HuH-7 (cell line): Measurements from ENCODE around the gene NELFB.

Experiments used
- DNase-seq: peaks from one replicate; pipeline ENCODE4 v3.0.0; 2011; ENCODE audit warnings: low spot score

The NELFB gene

DNA sequence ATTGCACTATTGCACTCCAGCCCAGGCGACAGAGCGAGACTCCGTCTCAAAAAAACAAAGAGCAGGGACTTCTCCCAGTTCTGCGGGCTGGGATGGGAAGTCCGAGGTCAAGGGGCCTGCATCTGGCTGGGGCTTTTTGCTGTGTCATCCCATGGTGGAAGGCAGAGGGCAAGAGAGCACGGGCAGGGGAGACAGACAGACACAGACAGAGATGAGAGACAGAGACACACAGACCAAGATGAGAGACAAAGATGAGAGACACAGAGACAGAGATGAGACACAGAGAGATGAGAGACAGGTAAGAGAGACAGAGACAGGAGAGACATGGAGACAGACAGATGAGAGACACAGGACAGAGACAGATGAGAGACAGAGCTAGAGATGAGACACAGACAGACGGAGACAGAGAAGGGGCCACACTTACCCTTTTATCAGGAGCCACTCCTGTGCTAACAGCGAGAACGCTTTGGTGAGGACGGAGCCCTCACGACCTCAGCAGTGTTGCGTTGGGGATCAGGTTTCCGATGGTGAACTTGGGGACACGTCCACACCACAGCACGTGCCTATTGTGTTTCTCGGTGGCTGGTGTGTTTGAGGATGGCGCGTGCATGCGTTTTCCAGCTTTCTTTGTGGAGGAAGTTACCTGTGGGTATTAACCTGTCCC lies 13.5 kb downstream of the NELFB start:
- DNase-seq, result no peak

- no peak for DNase-seq
Measured at GRCh38 chr9:137269231-137269772, 14.2 kb downstream of the NELFB start.

GRCh38 chr9:137270929-137271695 lies 16.0 kb downstream of the NELFB start:
- no peak for DNase-seq

- DNase-seq, result no peak
Measured at GRCh38 chr9:137271696-137272076, 16.6 kb downstream of the NELFB start.

DNA sequence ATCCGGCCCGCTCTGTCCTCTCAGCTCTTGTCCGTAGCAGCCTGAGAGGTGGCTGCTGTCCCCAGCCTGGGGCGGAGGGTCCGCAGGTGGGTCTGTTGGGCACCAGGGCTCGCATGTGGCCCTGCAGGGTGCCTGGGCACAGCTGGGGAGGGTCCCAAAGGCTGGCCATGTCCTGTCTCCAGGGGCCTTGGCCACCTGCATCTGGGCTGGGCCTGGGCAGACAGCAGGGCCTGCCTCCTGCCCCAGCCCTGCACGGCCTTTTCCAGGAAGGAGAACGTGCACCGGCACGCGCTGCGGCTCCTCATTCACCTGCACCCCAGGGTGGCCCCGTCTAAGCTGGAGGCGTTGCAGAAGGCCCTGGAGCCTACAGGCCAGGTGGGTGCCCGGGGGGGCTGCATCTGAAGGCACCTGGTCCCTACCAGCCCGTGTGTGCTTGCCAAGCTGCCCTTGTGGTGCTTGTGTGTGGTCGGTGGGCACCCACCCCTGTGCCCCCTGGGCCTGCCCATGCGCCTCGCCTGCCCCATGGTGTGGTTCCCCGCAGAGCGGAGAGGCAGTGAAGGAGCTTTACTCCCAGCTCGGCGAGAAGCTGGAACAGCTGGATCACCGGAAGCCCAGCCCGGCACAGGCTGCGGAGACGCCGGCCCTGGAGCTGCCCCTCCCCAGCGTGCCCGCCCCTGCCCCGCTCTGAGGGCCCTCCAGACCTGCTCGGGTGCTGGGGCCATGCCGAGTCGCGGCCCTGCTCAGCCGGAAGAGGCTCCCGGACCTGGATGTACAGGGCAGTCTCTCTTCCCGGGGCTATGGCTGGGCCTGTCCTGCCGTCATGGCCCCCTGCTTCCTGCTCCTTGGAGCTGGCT lies 17.3 kb downstream of the NELFB start:
- DNase-seq, result no peak

- no peak for DNase-seq
Measured at GRCh38 chr9:137273095-137273490, 18.0 kb downstream of the NELFB start.

GRCh38 chr9:137273611-137274320 lies 18.6 kb downstream of the NELFB start:
- no peak for DNase-seq

DNA sequence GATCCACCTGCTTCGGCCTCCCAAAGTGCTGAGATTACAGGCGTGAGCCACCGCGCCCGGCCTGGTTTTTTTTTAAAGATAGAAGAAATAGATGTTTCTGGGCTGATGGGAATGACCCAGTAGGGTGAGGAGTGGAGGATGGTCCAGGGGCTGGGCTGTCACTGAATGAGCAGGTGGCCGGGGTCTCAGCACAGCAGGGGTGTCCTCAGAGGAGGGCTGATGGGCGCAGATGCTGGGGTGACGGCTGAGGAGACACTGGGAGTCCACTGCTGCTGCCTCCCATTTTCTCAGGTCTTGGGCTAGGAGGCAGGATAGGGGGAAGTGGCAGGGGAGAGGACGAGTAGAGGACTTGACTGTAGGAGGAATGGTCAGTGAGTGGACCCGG lies 20.1 kb downstream of the NELFB start:
- no peak for DNase-seq

DNA sequence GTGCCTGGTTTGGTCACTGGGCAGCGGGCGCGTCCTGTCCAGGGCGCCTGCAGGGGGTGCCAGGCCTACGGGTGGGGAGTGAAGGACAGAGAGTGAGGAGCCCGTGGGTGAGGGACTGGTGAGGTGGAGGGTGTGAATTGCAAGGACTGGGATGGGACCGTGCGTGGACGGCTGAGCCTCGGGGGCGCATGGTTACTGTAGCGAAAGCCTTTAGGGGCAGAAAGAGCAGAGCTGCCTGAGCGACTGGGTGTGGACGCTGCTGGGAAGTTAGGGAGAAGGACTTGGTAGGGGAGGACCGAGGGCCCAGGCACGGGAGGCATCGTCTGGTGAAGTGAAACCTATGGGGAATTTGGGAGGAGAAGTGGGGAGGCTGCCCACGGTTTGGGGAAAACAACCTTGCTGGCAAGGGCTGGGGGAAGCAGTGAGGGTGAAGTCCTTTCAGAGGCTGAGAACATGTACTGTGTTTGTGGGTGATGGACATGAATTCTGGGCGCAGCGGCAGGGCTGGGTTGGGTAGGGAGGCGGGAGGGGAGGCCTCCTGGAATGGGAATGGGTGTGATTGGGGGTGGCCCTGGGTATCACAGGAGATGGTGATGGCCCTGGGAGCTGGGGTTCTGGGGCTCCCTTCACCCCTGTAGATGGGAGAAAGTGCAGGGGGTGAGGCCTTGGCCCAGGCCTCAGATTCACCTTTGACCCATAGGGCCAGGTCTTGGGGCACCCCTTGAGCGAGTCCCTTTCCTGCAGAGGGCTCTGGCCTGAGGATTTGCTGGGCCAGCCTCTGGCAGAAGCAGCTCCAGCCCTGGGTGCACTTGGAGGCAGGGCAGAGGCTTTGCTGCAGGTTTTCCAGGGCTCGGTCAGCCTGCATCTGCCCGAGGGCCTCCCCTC lies 20.7 kb downstream of the NELFB start:
- DNase-seq, result no peak

DNA sequence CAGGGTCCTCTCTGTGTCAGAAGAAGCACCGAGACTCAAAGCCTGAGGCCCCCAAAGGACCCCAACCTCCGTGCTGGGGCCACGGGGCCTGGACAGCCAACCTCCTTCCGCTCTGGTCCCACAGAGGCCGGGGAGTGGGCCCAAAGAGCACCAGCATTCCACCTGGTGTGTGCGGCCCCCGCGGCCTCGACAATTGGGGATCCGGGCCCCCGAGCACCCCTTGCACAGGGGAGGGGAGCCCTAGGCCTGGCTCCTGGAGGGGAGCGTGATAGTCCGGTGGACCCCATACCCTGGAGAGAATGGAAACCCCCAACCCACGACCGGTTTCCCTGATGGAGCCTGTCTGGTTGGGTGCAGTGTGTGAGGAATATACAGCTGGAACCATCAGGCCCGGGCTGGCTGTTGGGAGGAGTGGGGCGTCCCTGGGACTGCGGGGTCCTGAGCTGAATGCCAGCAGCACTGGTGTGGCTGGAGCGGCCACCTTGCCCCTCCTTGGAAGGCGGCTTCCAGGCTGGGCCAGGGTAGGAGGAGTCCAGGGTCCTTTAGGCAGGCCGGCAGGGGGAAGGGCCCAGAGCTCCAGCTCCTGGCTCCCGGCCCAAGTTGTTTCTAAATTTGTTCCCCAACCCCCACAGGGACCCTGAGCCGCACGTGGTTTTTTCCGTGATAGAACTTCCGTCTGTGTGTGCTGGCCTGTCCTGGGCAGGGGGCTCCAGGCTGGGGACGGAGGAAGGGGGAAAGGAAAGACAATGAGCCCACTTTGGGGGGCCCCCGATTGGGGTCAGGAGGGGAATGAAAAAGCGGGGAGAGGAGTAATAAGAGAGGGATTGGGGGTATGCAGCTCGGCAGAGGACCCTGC lies 21.6 kb downstream of the NELFB start:
- DNase-seq, result no peak

DNA sequence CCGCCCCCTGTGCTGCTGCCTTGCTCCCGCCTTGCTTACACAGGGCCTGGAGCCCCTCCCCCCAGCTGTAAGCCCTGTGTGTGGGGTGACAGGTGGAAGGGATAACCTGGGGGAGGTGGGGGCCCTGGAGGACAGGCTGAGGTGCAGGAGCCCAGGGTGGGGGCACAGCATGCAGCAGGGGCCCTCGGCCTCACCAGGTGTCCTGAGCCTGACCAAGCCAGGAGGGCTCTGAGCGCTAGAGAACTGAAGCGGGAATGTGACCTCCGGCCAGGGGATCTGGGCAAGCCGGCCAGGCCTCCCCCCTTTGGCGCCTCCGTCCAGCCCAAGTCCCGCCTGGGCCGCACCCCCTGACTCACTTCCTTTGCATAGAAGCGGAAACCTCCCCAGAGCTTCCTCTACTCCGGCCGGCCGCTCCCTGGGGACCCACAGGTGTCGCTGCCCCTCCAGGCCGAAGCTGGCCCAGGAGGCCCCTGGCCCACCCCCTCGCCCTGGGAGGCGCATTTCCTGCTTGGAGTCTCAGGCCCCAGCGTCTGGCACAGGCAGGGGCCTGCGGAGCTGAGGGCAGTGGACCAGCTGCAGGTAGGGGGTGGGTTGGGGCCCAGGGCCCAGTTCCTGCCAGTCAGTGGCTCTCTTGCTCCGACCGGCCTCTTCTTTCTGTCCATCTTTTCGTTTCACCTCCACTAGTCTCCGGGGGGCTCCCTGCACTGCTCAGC lies 22.4 kb downstream of the NELFB start, which contains the start of gene TOR4A:
Gene TOR4A (plus strand): TSS at position 398 of the 713 bp plus-strand sequence. CDS start 964 bp downstream, outside the sequence.
- DNase-seq, result no peak

DNA sequence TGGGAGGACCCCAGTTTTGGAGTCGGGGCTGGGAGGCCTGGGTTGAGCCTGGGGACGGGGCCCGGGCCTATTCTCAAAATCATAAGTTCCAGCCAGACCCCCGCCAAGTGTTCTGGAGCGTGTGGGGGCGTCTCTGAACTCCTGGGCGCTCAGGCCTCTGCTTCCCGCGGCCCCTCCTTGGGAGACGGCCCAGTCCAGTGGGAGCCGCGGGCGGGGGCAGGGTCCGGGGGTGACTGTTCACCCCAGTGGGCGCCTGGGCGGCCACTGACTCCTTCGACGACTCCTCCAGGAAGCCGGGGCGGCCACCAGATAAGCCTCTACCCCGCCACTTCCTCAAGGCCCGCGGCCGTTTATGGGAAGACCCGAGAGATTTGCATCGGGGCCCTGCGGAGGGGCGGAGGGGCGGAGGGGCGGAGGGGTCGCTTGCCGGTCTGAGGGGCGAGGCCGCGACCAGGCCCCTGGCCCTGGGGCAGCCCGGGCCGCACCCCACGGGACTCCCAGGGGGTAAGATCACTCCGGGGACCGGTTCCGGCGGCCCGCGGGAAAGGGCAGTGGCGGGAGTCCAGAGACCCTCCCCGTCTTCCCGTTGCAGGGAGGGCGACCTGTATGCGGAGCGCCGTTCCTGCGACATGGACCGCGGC lies 23.1 kb downstream of the NELFB start:
- DNase-seq, result no peak

GRCh38 chr9:137278721-137279711 lies 23.9 kb downstream of the NELFB start:
- no peak for DNase-seq

GRCh38 chr9:137279741-137280473 lies 24.8 kb downstream of the NELFB start:
- DNase-seq, result no peak

- peak; percentile 72 for DNase-seq
Measured at GRCh38 chr9:137280474-137281344, 25.6 kb downstream of the NELFB start.
